ENCODE data around the gene FILIP1L. TPM values are rescaled to one million over a fixed set of nuclear protein-coding genes. Genes with fewer than 3 reads are reported as not detected.

The FILIP1L gene
- total and polyA plus RNA-seq, 4 experiments from 2014 or later: 0.32 TPM; not detected in 3

GRCh38 chr3:100081311-100081710 lies 33.0 kb downstream of the FILIP1L start:
- H3K9me3 Mint-ChIP-seq: no peaks in the 10 kb centered on the region
- Histone ChIP-seq H3K9me3 (ENCODE audit: control insufficient read depth in 1 of 2, low read length in 2 of 2) (no peaks in the 10 kb centered on the region), H3K27me3 (ENCODE audit: insufficient read depth, low read length) (no peaks in the 10 kb centered on the region), H3K4me1 (ENCODE audit: insufficient read depth, low read length) (peaks cover 2% of the 10 kb centered on the region), H3K36me3 (ENCODE audit: insufficient read depth, low read length) (no peaks in the 10 kb centered on the region), H3K4me3 (ENCODE audit: low read length in 2 of 2) (no peak overlapping the region), H3K27ac (ENCODE audit: low read depth, low read length) (no peak overlapping the region)
- H3K27ac Mint-ChIP-seq: no peak overlapping the region
- intact Hi-C loops (cut with micrococcal nuclease): no loop called here
- H3K27me3 Mint-ChIP-seq: no peaks in the 10 kb centered on the region
- no peak for DNase-seq
- ChIA-PET POLR2A (ENCODE audit: partially characterized antibody) (no interaction called here), CTCF (ENCODE audit: partially characterized antibody) (no interaction called here)
- H3K36me3 Mint-ChIP-seq: no peaks in the 10 kb centered on the region
- H3K4me3 Mint-ChIP-seq: no peak overlapping the region
- H3K4me1 Mint-ChIP-seq: peaks cover 0 to 5% (median 3%) of the 10 kb centered on the region in 4 donors

DNA sequence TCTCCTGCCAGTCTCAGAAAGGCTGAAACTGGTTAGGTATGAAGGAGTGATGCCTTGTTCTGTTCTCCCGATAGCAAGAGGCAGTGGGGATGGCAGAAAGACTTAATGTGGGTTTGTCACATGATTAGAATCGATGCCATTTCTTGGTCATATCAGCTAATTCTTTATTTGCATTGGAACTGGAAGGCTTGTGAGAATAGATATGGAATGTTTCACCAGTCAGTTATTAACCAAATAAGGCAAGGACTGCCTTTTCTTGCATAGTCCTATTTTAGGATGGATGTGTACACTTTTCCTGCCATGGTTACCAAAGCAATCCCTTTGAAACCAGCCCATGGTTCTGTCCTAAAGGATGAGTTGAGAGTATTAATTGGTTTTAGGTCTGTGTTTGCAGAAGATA lies 33.7 kb downstream of the FILIP1L start:
- Mint-ChIP-seq H3K27me3 (no peaks in the 10 kb centered on the region), H3K4me3 (no peak overlapping the region), H3K36me3 (no peaks in the 10 kb centered on the region), H3K4me1 (peaks cover 4 to 12% (median 10%) of the 10 kb centered on the region in 4 donors), H3K27ac (no peak overlapping the region), H3K9me3 (no peaks in the 10 kb centered on the region)
- no peaks in the 10 kb centered on the region for H3K9me3 ChIP-seq (ENCODE audit: control insufficient read depth in 1 of 2, low read length in 2 of 2)
- no peaks in the 10 kb centered on the region for H3K27me3 ChIP-seq (ENCODE audit: insufficient read depth, low read length)
- POLR2A ChIA-PET (ENCODE audit: partially characterized antibody): no interaction called here
- H3K36me3 ChIP-seq (ENCODE audit: insufficient read depth, low read length): no peaks in the 10 kb centered on the region
- no peak overlapping the region for H3K4me3 ChIP-seq (ENCODE audit: low read length in 2 of 2)
- no peak overlapping the region for H3K27ac ChIP-seq (ENCODE audit: low read depth, low read length)
- H3K4me1 ChIP-seq (ENCODE audit: insufficient read depth, low read length): peaks cover 9% of the 10 kb centered on the region
- CTCF ChIA-PET (ENCODE audit: partially characterized antibody): interaction anchor here (1.3 kb wide), 1 partner anchor 12 kb away, joined by 10 read pairs; no protein-coding TSS in a partner anchor
- DNase-seq: no peak
- intact Hi-C loops (cut with micrococcal nuclease): no loop called here

DNA sequence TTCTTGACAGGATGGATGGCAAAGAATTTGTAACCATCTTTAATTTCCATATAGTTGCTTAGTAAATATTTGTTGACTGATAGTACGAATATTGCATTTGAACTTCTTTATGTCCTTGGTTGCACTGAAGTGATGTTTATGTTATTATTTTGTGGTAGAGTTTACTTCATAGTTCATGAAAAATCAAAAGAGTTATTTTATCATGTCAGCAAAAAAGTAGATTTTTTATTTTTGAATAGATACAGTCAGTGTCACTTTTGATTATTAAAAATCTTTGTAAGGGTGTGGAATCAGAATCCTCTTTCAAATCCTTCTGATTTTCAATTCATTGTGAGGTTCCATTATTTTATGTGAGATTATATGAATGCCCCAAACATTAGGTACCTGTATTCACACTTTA lies 35.0 kb downstream of the FILIP1L start:
- Histone ChIP-seq H3K9me3 (ENCODE audit: control insufficient read depth in 1 of 2, low read length in 2 of 2) (no peaks in the 10 kb centered on the region), H3K4me1 (ENCODE audit: insufficient read depth, low read length) (peaks cover 15% of the 10 kb centered on the region), H3K4me3 (ENCODE audit: low read length in 2 of 2) (no peak overlapping the region), H3K27ac (ENCODE audit: low read depth, low read length) (no peak overlapping the region), H3K27me3 (ENCODE audit: insufficient read depth, low read length) (no peaks in the 10 kb centered on the region), H3K36me3 (ENCODE audit: insufficient read depth, low read length) (no peaks in the 10 kb centered on the region)
- Mint-ChIP-seq H3K36me3 (no peaks in the 10 kb centered on the region), H3K4me3 (no peak overlapping the region), H3K9me3 (no peaks in the 10 kb centered on the region), H3K4me1 (peaks cover 6 to 20% (median 16%) of the 10 kb centered on the region in 4 donors), H3K27ac (no peak overlapping the region), H3K27me3 (no peaks in the 10 kb centered on the region)
- intact Hi-C loops (cut with micrococcal nuclease): no loop called here
- ChIA-PET POLR2A (ENCODE audit: partially characterized antibody) (no interaction called here), CTCF (ENCODE audit: partially characterized antibody) (interaction anchor here (2.9 kb wide), 1 partner anchor 10 kb away, joined by 11 read pairs; no protein-coding TSS in a partner anchor)
- DNase-seq: no peak

DNA sequence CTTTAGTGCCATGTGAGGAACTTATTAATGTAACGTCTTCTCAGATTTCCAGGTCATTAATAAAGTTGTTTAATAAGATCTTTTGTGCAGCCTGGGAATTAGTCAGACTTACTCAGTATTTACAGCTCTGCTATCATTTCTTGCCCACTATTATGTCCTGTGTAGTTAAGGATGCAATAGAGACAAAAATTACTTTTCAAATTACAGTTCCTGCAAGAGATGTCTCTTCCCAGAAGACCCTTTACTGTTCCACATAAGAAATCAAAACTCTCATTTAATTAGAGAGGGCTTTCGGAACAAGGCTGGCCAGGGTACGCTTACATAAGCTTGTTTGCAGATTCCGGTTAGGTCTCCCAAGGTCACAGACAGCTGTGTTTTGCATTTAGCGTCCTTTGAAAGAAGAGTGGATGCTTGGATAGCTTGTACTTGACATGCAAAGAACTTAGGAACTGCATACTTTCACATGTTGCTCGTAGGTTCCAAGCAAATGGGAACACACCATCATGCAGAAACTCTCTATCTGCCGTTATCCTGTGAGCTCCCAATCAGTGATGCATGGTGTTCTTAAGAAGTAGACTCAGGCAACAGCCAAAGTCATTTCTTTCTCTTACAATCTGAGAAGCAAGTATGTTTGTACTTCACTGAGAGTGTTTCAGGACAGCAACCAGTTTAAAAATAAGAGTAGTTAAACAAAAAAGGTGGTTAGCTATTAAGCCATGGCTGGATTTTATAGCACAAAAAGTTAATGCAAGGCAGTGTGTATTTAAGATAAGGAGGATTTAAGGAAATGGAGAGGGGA lies 37.4 kb downstream of the FILIP1L start:
- no peak overlapping the region for H3K27ac Mint-ChIP-seq

DNA sequence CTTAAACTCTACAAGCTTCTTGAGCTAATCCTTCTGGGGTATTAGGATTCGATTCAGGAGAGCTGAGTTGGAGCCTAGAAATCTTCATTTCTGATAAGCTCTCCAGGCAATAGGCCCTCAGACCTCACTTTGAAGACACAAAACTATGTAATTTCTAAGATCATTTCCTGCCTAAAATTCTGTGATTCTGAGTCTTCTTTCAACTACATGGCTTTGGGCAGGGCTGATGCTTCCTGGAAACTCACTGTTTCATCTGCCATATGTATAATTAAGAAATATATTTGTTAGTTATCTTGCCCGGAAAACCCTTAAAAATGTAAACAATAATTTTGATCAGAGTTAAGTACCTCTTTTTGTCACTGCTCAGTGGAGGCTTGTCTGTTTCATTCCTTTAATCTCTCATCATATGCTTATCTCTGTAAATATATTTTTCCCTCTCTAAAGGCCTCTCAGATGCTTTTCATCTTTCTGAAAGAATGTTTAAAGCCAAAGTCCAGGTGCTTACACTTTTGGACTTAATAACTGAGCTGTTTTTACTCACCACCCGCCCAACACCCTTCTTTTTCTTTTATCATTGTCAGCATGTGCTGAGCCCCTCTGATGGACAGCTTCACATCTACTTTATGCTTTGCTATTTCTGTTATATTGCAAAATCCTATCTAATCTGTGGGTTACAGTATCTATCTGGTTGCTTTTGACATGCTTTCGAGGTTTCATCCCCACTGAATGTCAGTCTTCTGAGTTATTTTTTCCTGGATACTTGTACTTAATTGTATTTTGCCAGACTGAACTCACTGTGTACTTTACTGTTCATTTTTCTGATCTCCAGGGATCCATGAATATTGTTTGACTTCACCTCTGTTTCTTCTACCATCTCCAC lies 38.2 kb downstream of the FILIP1L start:
- Histone ChIP-seq H3K36me3 (ENCODE audit: insufficient read depth, low read length) (no peaks in the 10 kb centered on the region), H3K9me3 (ENCODE audit: control insufficient read depth in 1 of 2, low read length in 2 of 2) (no peaks in the 10 kb centered on the region), H3K27ac (ENCODE audit: low read depth, low read length) (no peak overlapping the region), H3K27me3 (ENCODE audit: insufficient read depth, low read length) (no peaks in the 10 kb centered on the region), H3K4me3 (ENCODE audit: low read length in 2 of 2) (no peak overlapping the region), H3K4me1 (ENCODE audit: insufficient read depth, low read length) (peaks cover 37% of the 10 kb centered on the region)
- Mint-ChIP-seq H3K27me3 (no peaks in the 10 kb centered on the region), H3K4me1 (peaks cover 32 to 50% (median 43%) of the 10 kb centered on the region in 4 donors), H3K36me3 (no peaks in the 10 kb centered on the region), H3K27ac (no peak overlapping the region), H3K4me3 (peak overlapping the region in 2 of 8 donors; percentile 6 to 36), H3K9me3 (no peaks in the 10 kb centered on the region)
- DNase-seq: no peak
- ChIA-PET CTCF (ENCODE audit: partially characterized antibody) (interaction anchor here (1.0 to 9.5 kb wide), 5 partner anchors 7 to 241 kb away, joined by 3 to 106 read pairs (median 4); no protein-coding TSS in a partner anchor), POLR2A (ENCODE audit: partially characterized antibody) (no interaction called here)
- intact Hi-C loops (cut with micrococcal nuclease): no loop called here

More for the DNA sequence above, 37.4 kb downstream of the FILIP1L start:
- H3K4me1 Mint-ChIP-seq: peaks cover 29 to 44% (median 38%) of the 10 kb centered on the region in 4 donors
- no peak overlapping the region for H3K27ac ChIP-seq (ENCODE audit: low read depth, low read length)
- no peaks in the 10 kb centered on the region for H3K36me3 Mint-ChIP-seq
- H3K4me3 Mint-ChIP-seq: no peak overlapping the region
- ChIA-PET POLR2A (ENCODE audit: partially characterized antibody) (no interaction called here), CTCF (ENCODE audit: partially characterized antibody) (interaction anchor here (1.1 to 9.5 kb wide), 3 partner anchors 8 to 179 kb away, joined by 3 to 106 read pairs (median 11); no protein-coding TSS in a partner anchor)
- H3K27me3 ChIP-seq (ENCODE audit: insufficient read depth, low read length): no peaks in the 10 kb centered on the region
- DNase-seq: no peak
- no peaks in the 10 kb centered on the region for H3K36me3 ChIP-seq (ENCODE audit: insufficient read depth, low read length)
- H3K9me3 ChIP-seq (ENCODE audit: control insufficient read depth in 1 of 2, low read length in 2 of 2): no peaks in the 10 kb centered on the region
- no peaks in the 10 kb centered on the region for H3K27me3 Mint-ChIP-seq
- H3K9me3 Mint-ChIP-seq: no peaks in the 10 kb centered on the region
- H3K4me1 ChIP-seq (ENCODE audit: insufficient read depth, low read length): peaks cover 37% of the 10 kb centered on the region
- intact Hi-C loops (cut with micrococcal nuclease): no loop called here
- H3K4me3 ChIP-seq (ENCODE audit: low read length in 2 of 2): no peak overlapping the region

GRCh38 chr3:100075196-100075595 lies 39.1 kb downstream of the FILIP1L start:
- H3K27ac Mint-ChIP-seq: peak overlapping the region in 1 of 7 donors; percentile 40
- ChIA-PET CTCF (ENCODE audit: partially characterized antibody) (interaction anchor here (1.0 to 9.5 kb wide), 4 partner anchors 13 to 514 kb away, joined by 3 to 106 read pairs (median 4); no protein-coding TSS in a partner anchor), POLR2A (ENCODE audit: partially characterized antibody) (interaction anchor here (0.6 kb wide), 1 partner anchor 62 kb away, joined by 3 read pairs; no protein-coding TSS in a partner anchor)
- H3K9me3 ChIP-seq (ENCODE audit: control insufficient read depth in 1 of 2, low read length in 2 of 2): no peaks in the 10 kb centered on the region
- H3K4me3 ChIP-seq (ENCODE audit: low read length in 2 of 2): no peak overlapping the region
- no peaks in the 10 kb centered on the region for H3K36me3 ChIP-seq (ENCODE audit: insufficient read depth, low read length)
- intact Hi-C loops (cut with micrococcal nuclease): no loop called here
- no peak overlapping the region for H3K27ac ChIP-seq (ENCODE audit: low read depth, low read length)
- no peaks in the 10 kb centered on the region for H3K9me3 Mint-ChIP-seq
- DNase-seq: no peak
- H3K4me3 Mint-ChIP-seq: peak overlapping the region in 3 of 8 donors; percentile 22 to 49 (median 46)
- peaks cover 32 to 50% (median 43%) of the 10 kb centered on the region in 4 donors for H3K4me1 Mint-ChIP-seq
- H3K27me3 Mint-ChIP-seq: no peaks in the 10 kb centered on the region
- H3K36me3 Mint-ChIP-seq: no peaks in the 10 kb centered on the region
- no peaks in the 10 kb centered on the region for H3K27me3 ChIP-seq (ENCODE audit: insufficient read depth, low read length)
- peaks cover 37% of the 10 kb centered on the region for H3K4me1 ChIP-seq (ENCODE audit: insufficient read depth, low read length)
